AG20443 (cell line): ENCODE results near the gene NSRP1.
"Not testable (repeated sequence)": the region's sequence is repeated elsewhere in the genome, so short reads cannot be mapped to it uniquely, and the experiment has no call there.

ENCODE experiments used
- DNase-seq: peaks from one replicate; pipeline ENCODE4 v3.0.0; 2012; ENCODE audit warnings: low spot score, mixed read lengths

The NSRP1 gene

GRCh38 chr17:30118635-30119034 is 2.0 kb downstream of the NSRP1 start:
- not testable (repeated sequence) for DNase-seq

DNA sequence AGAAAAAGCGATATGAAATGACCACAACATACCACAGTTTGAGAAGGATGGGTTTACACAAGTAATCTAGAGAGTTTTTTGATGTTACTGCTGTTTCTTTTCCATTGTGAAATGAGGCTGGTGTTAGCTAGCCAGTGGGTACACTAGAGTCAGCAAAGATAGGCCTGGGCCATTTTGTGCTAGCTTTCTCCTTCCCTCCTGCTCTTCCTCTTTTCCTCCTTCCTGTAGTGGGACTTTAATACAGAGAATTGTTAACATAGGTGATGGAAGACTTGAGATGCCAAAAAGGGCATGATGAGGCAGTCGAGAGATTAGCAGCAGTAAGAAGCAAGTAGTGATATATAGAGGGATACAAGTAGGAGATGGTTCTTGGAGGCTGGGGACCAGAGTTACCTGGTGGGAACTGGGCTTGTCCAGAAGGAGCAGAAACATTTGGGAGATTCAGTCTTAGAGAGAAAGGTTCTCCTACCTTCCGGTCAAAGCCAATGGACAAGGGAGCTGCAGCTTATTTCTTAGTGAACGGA is 7.7 kb downstream of the NSRP1 start:
- DNase-seq = no peak

- no peak for DNase-seq
Measured at GRCh38 chr17:30130121-30130520, 13.5 kb downstream of the NSRP1 start.

DNA sequence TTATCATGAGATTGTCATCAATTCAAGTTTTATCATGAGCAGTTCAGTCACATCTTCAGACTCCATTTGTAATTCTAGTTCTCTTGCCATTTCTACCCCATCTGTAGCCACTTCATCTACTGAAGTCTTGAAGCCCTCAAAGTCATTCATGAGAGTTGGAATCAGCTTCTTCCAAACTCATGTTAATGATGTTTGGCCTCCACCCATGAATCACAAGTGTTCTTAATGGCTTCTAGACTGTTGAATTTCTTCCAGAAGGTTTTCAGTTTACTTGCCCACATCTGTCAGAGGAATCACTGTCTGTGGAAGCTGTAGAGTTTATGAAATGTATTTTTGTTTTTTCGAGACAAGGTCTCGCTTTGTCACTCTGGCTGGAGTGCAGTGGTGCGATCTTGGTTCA is 16.0 kb downstream of the NSRP1 start:
- DNase-seq = no peak

GRCh38 chr17:30133197-30133596 is 16.6 kb downstream of the NSRP1 start:
- no peak for DNase-seq

DNA sequence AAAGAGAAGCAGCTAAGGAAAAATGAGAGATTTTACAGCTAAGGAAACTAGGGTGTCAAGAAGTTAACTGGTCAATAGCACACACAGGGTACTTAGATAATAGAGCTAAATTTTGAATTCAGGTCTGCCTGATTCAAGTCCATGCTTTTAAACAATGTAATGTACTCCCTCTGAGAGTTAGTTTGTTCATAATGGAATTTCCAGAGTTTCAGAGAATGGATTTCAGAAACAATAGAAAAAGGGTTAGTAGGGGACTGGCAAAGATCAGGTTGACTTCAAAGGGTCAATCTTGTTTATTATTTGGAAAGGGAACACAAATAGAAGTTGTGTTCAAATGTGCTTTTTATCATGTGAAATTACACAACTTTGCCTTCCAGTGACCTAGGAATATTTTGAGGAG is 17.9 kb downstream of the NSRP1 start:
- no peak for DNase-seq

DNA sequence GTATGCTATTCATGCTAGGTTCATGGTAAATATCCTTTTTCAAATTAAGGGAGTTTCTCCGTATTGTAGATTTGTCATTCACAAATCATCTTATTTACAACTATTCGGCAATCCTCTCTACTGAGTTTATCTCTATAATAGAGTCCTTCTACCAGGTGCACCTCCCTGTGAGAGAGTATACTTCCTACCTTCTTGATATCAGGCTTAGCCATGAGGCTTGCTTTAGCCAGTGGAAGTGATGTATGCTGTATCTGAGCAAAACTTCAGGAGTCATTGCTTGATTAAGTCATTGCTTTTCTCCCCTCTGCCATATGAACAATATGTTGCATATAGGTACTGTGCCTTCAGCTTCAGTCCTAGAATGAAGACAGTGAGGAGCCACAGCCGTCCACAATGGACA is 20.5 kb downstream of the NSRP1 start:
- no peak for DNase-seq

- DNase-seq = not testable (repeated sequence)
Measured at GRCh38 chr17:30147860-30148259, 31.2 kb downstream of the NSRP1 start.

DNA sequence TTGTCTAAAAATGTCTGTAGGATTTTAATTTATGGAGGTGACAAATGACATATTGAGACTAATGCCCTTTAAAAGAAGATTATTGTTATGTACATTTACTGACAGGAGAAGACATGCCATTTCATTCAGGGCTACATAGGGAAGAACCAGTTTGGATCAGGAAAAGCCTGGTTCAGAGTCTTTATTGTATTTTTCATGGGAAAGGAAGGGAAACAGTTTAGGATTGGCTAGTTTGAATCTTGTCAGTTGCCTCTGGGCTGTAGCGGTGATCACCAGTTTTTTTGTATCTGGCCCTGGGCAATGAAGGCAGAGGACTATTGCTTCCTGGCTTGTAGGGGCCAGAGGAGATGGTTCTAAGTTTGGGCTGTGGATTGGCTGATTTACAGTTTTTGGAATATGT is 31.8 kb downstream of the NSRP1 start:
- no peak for DNase-seq

- DNase-seq = no peak
Measured at GRCh38 chr17:30151471-30151870, 34.9 kb downstream of the NSRP1 start.

DNA sequence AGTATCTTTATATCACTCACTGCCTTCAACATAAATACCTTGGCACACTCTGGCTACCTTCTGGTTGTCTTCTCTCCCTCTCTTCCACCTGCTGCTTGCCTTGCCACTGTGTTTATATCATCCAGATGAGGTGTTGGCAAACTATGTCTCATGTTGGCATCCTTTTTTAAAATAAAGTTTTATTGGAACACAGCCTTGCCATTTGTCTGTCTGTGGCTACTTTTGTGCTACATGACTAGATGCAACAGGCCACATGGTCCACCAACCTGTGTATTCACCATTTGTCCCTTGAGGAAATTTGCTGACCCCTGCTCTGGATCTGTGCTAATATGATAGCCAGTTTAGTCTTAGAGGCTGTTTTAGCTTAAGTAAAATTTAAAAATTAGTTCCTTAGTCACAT is 36.8 kb downstream of the NSRP1 start:
- no peak for DNase-seq

DNA sequence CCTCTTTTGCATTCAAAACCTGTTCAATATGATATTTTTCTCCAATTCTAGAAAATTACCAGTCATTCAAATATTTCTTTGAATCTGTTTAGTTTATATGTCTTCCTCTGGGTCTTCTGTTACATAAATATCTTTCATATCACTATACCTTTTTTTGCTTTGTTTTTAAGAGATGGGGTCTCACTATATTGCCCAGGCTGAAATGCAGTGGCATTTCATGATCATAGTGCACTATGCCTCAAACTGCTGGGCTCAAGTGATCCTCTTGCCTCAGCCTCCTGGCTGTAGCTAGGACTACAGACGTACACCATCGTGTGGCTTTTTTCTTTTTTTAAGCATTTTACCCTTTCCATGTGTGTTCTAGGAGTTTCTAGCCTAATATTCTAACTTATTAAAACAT is 38.8 kb downstream of the NSRP1 start:
- no peak for DNase-seq

- no peak for DNase-seq
Measured at GRCh38 chr17:30158896-30159625, 42.4 kb downstream of the NSRP1 start.

GRCh38 chr17:30160419-30161172 is 44.0 kb downstream of the NSRP1 start:
- no peak for DNase-seq

DNA sequence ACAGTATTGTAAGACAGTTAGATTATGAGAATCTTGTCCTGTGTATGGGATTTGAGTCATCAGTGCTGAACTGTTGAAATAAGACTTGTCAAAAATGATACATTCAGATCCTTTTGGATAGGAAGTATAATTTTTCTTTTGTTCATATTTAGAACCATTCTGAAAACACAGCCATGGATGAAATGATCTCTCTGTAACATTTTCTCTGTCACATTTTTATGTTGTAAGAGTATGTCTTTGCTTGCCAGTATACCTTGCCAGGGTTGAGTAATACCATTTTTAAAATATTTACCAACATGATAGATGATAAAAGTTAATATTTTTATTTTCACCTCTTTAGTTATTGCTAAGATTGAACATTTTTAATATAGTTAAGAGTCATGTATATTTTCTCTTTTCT is 45.0 kb downstream of the NSRP1 start:
- no peak for DNase-seq

DNA sequence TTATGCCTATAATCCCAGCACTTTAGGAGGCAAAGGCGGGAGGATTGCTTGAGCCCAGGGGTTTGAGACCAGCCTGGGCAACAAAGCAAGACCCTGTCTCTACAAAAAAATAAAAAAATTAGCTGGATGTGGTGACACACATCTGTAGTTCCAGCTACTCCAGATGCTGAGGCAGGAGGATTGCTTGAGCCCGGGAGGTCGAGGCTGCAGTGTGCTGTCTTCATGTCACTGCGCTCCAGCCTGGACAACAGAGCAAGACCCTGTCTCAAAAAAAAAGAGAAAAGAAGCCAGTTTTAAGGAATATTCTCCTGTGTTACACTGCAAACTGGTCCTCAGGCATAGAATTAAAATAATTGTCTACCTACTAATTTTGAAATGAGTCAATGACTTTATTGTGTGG is 47.9 kb downstream of the NSRP1 start:
- DNase-seq = no peak

DNA sequence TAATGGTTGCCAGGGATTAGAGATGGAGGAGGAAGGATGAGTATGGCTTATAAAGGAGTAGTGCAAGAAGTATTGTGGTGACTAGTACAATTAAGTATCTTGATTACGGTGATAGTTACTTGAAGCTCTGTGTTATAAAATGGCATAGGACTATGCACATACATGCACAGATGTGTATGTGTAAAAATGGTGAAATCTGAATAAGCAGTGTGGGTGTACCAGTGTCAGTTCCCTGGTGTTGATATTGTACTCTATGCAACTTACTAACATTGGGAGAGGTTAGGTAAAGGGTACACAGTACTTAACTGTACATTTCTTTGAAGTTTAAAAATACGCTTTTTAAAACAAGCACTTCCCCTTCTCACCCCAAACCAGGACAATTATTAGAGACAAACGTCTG is 48.5 kb downstream of the NSRP1 start:
- no peak for DNase-seq

DNA sequence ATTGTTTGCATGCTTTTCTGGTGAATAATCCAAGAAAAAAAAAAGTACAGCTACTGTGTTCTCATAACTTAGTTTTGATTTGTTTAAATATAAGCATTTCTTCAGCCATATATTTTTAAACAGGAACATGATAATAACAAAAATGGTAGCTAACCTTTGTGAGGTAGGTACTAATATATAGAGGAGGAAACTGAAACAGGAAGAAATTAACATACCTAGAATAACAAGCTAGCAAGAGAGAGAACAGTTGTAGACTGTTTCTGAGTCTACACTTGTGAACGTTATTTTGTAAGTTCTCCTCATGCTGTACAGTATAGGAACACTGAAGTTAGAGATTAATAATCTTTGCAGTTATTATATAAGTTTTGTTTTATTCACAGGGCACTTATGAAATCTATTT is 49.3 kb downstream of the NSRP1 start:
- no peak for DNase-seq

DNA sequence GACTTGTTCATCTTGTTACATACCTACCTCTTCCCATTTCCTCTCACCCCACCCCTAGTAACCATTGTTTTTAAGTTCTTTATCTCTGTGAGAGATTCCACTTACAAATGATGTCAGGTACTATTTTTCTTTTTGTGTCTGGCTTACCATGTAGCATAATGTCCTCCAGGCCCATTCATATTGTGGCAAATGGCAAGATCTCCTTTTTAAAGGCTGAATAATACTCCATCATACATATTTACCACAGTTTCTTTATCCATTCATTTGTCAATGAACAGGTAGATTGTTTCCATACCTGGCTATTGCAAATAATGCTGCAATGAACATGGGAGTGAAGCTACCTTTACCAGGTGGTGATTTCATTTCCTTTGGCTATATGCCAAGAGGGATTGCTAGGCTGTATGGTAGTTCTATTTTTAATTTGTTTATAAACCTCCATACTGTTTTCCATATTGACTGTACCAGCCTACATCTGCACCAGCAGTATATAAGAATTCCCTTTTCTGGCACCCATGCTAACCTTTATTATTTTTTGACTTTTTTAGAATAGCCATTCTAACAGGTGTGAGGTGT is 53.9 kb downstream of the NSRP1 start:
- DNase-seq = no peak

DNA sequence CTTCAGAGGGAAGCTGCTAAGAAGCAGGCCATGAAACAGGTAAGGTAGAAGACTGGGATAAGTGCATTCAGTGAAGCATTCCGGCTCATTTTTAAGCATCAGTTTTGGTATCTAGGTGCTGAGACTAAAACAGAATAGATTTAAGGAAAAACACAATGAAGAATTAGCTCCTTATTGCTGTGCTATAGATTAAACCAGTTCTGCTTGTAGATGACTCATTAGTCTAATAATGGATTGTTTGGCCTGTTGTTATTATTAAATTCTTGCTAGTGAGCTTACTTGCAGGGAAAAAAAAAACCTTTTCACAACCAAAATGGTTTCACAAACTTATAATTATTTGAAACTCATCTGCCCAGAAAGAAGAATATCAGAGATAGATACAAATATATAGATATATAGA is 55.9 kb downstream of the NSRP1 start:
- DNase-seq = no peak

DNA sequence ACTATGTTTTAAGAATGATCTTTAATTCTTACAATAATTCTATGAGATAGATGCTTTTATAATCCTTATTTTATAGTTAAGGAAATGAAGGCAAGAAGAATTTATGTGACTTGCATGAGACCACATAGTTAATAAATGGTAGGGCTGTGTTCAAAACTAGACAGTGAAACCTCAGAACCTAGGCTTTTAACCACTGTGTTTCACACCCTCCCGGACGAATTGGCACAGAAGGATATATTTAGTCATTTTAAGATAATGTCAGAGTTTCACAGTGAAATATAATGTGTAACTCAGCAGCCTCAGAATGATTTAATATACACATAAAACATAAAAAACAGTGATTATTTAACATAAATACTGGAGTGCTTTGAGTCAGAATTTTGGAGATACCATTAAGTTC is 57.0 kb downstream of the NSRP1 start:
- DNase-seq = no peak

- no peak for DNase-seq
Measured at GRCh38 chr17:30174556-30174955, 57.9 kb downstream of the NSRP1 start.

- no peak for DNase-seq
Measured at GRCh38 chr17:30176855-30177254, 60.2 kb downstream of the NSRP1 start.
